Measurements from ENCODE around the gene KCNQ1. TPM values are rescaled to one million over a fixed set of nuclear protein-coding genes. Genes with fewer than 3 reads are reported as not detected.
A peak's percentile ranks its signal among the peaks of the same experiment; 100 is the strongest.

KCNQ1 gene
- total and polyA plus RNA-seq, 9 of the 15 experiments (the other 6 are each of a cell fraction or from before 2014, with no cell fraction given), result 0.44 TPM; not detected in 8

- 0 out of 2 replicates have a peak, but pooled peaks have one; percentile 14 for TF ChIP-seq BHLHE40 (IDR thresholded peaks at IDR 0.05; ENCODE audit: low read length)
- 0 out of 2 replicates have a peak, but pooled peaks have one; percentile 54 for TF ChIP-seq GABPB1 (CRISPR knock-in tag; IDR thresholded peaks at IDR 0.05)
- TF ChIP-seq ZBTB7A (IDR thresholded peaks at IDR 0.05; ENCODE audit: borderline replicate concordance, control insufficient read depth, low read depth, low read length), result peak; percentile 40; the same call in 1 of the 2 replicates
- no peak for TF ChIP-seq ELF1 (tag; IDR thresholded peaks at IDR 0.05)
- TF ChIP-seq STAG1 (CRISPR knock-in tag; IDR thresholded peaks at IDR 0.05; ENCODE audit: borderline replicate concordance), result peak; percentile 92
- peak; percentile 86 to 92 (median 91) for TF ChIP-seq CTCF (IDR thresholded peaks at IDR 0.05 in 2 of 3, conservative IDR thresholded peaks at IDR 0.05 in 1 of 3; ENCODE audit: insufficient read depth in 2 of 3, low read depth in 1 of 3, low read length in 3 of 3)
- TF ChIP-seq PCBP1 (IDR thresholded peaks at IDR 0.05; ENCODE audit: low read depth, low read length, poor library complexity, severe bottlenecking), result peak; percentile 58
- TF ChIP-seq ZBTB49 (CRISPR knock-in tag; IDR thresholded peaks at IDR 0.05; ENCODE audit: borderline replicate concordance), result no peak
- TF ChIP-seq MTA2 (IDR thresholded peaks at IDR 0.05; ENCODE audit: low read depth), result no peak
- TF ChIP-seq THRA (IDR thresholded peaks at IDR 0.05), result no peak
- no peak for TF ChIP-seq ZNF444 (CRISPR knock-in tag; IDR thresholded peaks at IDR 0.05)
- TF ChIP-seq CREM (IDR thresholded peaks at IDR 0.05; ENCODE audit: low read depth), result 0 out of 2 replicates have a peak, but pooled peaks have one; percentile 20
These were observed 24.1 kb upstream of the KCNQ1 start (continued) for GRCh38 chr11:2420502-2421225.
